ENCODE measurements around the gene MRPL3.

Gene MRPL3

GRCh38 chr3:131417751-131418150 is 85.0 kb downstream of the MRPL3 start:
- no peaks in the 10 kb centered on the region for H3K27me3 ChIP-seq (ENCODE audit: insufficient read depth, low read length, poor library complexity, severe bottlenecking)
- H3K9ac ChIP-seq (ENCODE audit: low read depth, low read length, poor library complexity, severe bottlenecking) = no peak overlapping the region
- H3K4me2 ChIP-seq (ENCODE audit: low read depth, low read length, poor library complexity, severe bottlenecking) = no peak overlapping the region
- H2AFZ ChIP-seq (ENCODE audit: low read length) = no peak overlapping the region
- no peak for TF ChIP-seq CTCF (conservative IDR thresholded peaks at IDR 0.05; ENCODE audit: low read length)
- TF ChIP-seq EZH2phosphoT487 (IDR thresholded peaks at IDR 0.05; ENCODE audit: borderline replicate concordance) = no peak
- H3K36me3 ChIP-seq (ENCODE audit: insufficient read depth, low read length) = no peaks in the 10 kb centered on the region
- H3K9me3 ChIP-seq (ENCODE audit: insufficient read depth, low read depth, low read length) = no peaks in the 10 kb centered on the region
- H3K9me2 ChIP-seq (replicated peaks; ENCODE audit: low read depth, low read length) = no peaks in the 10 kb centered on the region
- H4K20me1 ChIP-seq (ENCODE audit: insufficient read depth, low read length, poor library complexity, severe bottlenecking) = no peaks in the 10 kb centered on the region
- no peaks in the 10 kb centered on the region for H3F3A ChIP-seq (ENCODE audit: low read depth)
- no peaks in the 10 kb centered on the region for H3K79me2 ChIP-seq (ENCODE audit: insufficient read depth, low read length)
- no peak overlapping the region for H3K4me3 ChIP-seq (ENCODE audit: low read length, poor library complexity, severe bottlenecking)
- H3K4me1 ChIP-seq (ENCODE audit: insufficient read depth, low read length, poor library complexity, severe bottlenecking) = no peaks in the 10 kb centered on the region
